ENCODE data around the gene NCLN.

Gene NCLN

GRCh38 chr19:3186891-3187661 lies 1.3 kb downstream of the NCLN start:
- peak overlapping the region; percentile 97 for H3K4me3 ChIP-seq (replicated peaks; ENCODE audit: insufficient read depth, low read length)
- TF ChIP-seq CTCF (IDR thresholded peaks at IDR 0.05; ENCODE audit: insufficient read depth, low read length), result no peak
- TF ChIP-seq REST (IDR thresholded peaks at IDR 0.05; ENCODE audit: insufficient replicate concordance, low read depth), result no peak
- TF ChIP-seq POLR2AphosphoS5 (IDR thresholded peaks at IDR 0.05; ENCODE audit: low read depth), result no peak
- TF ChIP-seq SPI1 (IDR thresholded peaks at IDR 0.05; ENCODE audit: borderline replicate concordance, low read depth), result no peak
- no peak for TF ChIP-seq GABPA (IDR thresholded peaks at IDR 0.05; ENCODE audit: low read depth)
- H3K27ac ChIP-seq (replicated peaks), result peak overlapping the region; percentile 90
- DNase-seq (ENCODE audit: low read depth in 1 of 2, low spot score in 1 of 2), result no peak
- H3K27me3 ChIP-seq (ENCODE audit: insufficient read depth, poor library complexity, severe bottlenecking), result no peaks in the 10 kb centered on the region

- DNase-seq (ENCODE audit: low read depth in 1 of 2, low spot score in 1 of 2), result no peak
- TF ChIP-seq GABPA (IDR thresholded peaks at IDR 0.05; ENCODE audit: low read depth) (no peak), SPI1 (IDR thresholded peaks at IDR 0.05; ENCODE audit: borderline replicate concordance, low read depth) (no peak), POLR2AphosphoS5 (IDR thresholded peaks at IDR 0.05; ENCODE audit: low read depth) (no peak), CTCF (IDR thresholded peaks at IDR 0.05; ENCODE audit: insufficient read depth, low read length) (no peak), REST (IDR thresholded peaks at IDR 0.05; ENCODE audit: insufficient replicate concordance, low read depth) (no peak)
- H3K4me3 ChIP-seq (replicated peaks; ENCODE audit: insufficient read depth, low read length), result peak overlapping the region; percentile 97
These were observed 2.2 kb downstream of the NCLN start for GRCh38 chr19:3187662-3188511.

GRCh38 chr19:3188627-3189596 lies 3.2 kb downstream of the NCLN start:
- H3K27ac ChIP-seq (replicated peaks), result peak overlapping the region; percentile 90
- H3K4me3 ChIP-seq (replicated peaks; ENCODE audit: insufficient read depth, low read length), result peak overlapping the region; percentile 97
- peak in 1 of 2 experiments; percentile 86 for DNase-seq (ENCODE audit: low read depth in 1 of 2, low spot score in 1 of 2)
- TF ChIP-seq REST (IDR thresholded peaks at IDR 0.05; ENCODE audit: insufficient replicate concordance, low read depth) (no peak), SPI1 (IDR thresholded peaks at IDR 0.05; ENCODE audit: borderline replicate concordance, low read depth) (peak; percentile 33; the same call in 1 of the 2 replicates), POLR2AphosphoS5 (IDR thresholded peaks at IDR 0.05; ENCODE audit: low read depth) (peak; percentile 79), CTCF (IDR thresholded peaks at IDR 0.05; ENCODE audit: insufficient read depth, low read length) (no peak), GABPA (IDR thresholded peaks at IDR 0.05; ENCODE audit: low read depth) (peak; percentile 68)
- H3K27me3 ChIP-seq (ENCODE audit: insufficient read depth, poor library complexity, severe bottlenecking), result no peaks in the 10 kb centered on the region

More at GRCh38 chr19:3187662-3188511, 2.2 kb downstream of the NCLN start:
- Histone ChIP-seq H3K27me3 (ENCODE audit: insufficient read depth, poor library complexity, severe bottlenecking) (no peaks in the 10 kb centered on the region), H3K27ac (replicated peaks) (peak overlapping the region; percentile 90)

Measured in HL-60 (cell line).